ENCODE data around the gene IREB2. TPM values are rescaled to one million over a fixed set of nuclear protein-coding genes. Genes with fewer than 3 reads are reported as not detected.
A peak's percentile ranks its signal among the peaks of the same experiment; 100 is the strongest.

The IREB2 gene
- total RNA-seq, 1 donor from 2014 or later = 55.9 TPM

- peaks cover 7% of the 10 kb centered on the region for H3K4me1 Mint-ChIP-seq (ENCODE audit: unreplicated experiment)
- TF ChIP-seq, protein P1, sequence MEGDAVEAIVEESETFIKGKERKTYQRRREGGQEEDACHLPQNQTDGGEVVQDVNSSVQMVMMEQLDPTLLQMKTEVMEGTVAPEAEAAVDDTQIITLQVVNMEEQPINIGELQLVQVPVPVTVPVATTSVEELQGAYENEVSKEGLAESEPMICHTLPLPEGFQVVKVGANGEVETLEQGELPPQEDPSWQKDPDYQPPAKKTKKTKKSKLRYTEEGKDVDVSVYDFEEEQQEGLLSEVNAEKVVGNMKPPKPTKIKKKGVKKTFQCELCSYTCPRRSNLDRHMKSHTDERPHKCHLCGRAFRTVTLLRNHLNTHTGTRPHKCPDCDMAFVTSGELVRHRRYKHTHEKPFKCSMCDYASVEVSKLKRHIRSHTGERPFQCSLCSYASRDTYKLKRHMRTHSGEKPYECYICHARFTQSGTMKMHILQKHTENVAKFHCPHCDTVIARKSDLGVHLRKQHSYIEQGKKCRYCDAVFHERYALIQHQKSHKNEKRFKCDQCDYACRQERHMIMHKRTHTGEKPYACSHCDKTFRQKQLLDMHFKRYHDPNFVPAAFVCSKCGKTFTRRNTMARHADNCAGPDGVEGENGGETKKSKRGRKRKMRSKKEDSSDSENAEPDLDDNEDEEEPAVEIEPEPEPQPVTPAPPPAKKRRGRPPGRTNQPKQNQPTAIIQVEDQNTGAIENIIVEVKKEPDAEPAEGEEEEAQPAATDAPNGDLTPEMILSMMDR (IDR thresholded peaks at IDR 0.05) = no peak
- H3K36me3 Mint-ChIP-seq (ENCODE audit: unreplicated experiment) = no peaks in the 10 kb centered on the region
- no peak overlapping the region for H3K4me3 Mint-ChIP-seq (ENCODE audit: unreplicated experiment)
- H3K9me3 Mint-ChIP-seq (ENCODE audit: unreplicated experiment) = no peaks in the 10 kb centered on the region
- H3K27me3 Mint-ChIP-seq (ENCODE audit: unreplicated experiment) = peaks cover 31% of the 10 kb centered on the region
- no peak for DNase-seq (ENCODE audit: extremely low spot score, unreplicated experiment)
- no peak overlapping the region for H3K27ac Mint-ChIP-seq (ENCODE audit: unreplicated experiment)
Measured at GRCh38 chr15:78419367-78419766, 18.6 kb upstream of the IREB2 start.

DNA sequence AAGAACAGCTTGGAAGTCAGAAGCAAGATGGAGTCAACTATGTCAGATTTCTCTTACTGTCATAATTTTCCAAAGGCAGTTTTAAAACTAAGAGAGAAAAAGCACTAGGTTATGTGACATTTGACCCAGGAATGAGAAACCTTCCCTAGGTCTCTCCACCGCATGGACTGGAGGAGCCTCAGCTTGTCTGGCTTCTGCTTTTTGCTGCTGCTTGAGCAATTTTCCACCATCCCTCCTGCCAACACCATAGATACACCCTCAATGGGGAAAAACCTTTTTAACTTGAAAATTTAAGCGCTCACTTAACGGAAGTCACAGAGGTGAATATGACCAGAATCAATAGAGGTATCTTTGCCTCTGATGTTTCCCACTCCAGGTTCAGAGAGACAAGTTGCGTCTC lies 17.8 kb upstream of the IREB2 start:
- TF ChIP-seq, protein P1 (IDR thresholded peaks at IDR 0.05) = no peak
- Mint-ChIP-seq H3K27ac (ENCODE audit: unreplicated experiment) (no peak overlapping the region), H3K4me3 (ENCODE audit: unreplicated experiment) (no peak overlapping the region), H3K27me3 (ENCODE audit: unreplicated experiment) (peaks cover 28% of the 10 kb centered on the region), H3K9me3 (ENCODE audit: unreplicated experiment) (no peaks in the 10 kb centered on the region), H3K4me1 (ENCODE audit: unreplicated experiment) (peaks cover 7% of the 10 kb centered on the region), H3K36me3 (ENCODE audit: unreplicated experiment) (no peaks in the 10 kb centered on the region)
- no peak for DNase-seq (ENCODE audit: extremely low spot score, unreplicated experiment)

- Mint-ChIP-seq H3K27me3 (ENCODE audit: unreplicated experiment) (peaks cover 28% of the 10 kb centered on the region), H3K4me1 (ENCODE audit: unreplicated experiment) (peaks cover 7% of the 10 kb centered on the region), H3K36me3 (ENCODE audit: unreplicated experiment) (no peaks in the 10 kb centered on the region), H3K27ac (ENCODE audit: unreplicated experiment) (no peak overlapping the region), H3K4me3 (ENCODE audit: unreplicated experiment) (no peak overlapping the region), H3K9me3 (ENCODE audit: unreplicated experiment) (no peaks in the 10 kb centered on the region)
- DNase-seq (ENCODE audit: extremely low spot score, unreplicated experiment) = no peak
- TF ChIP-seq, protein P1 (IDR thresholded peaks at IDR 0.05) = no peak
Measured at GRCh38 chr15:78420766-78421165, 17.2 kb upstream of the IREB2 start.

- H3K9me3 Mint-ChIP-seq (ENCODE audit: unreplicated experiment) = no peaks in the 10 kb centered on the region
- H3K4me1 Mint-ChIP-seq (ENCODE audit: unreplicated experiment) = peaks cover 7% of the 10 kb centered on the region
- H3K36me3 Mint-ChIP-seq (ENCODE audit: unreplicated experiment) = no peaks in the 10 kb centered on the region
- TF ChIP-seq, protein P1 (IDR thresholded peaks at IDR 0.05) = no peak
- no peak for DNase-seq (ENCODE audit: extremely low spot score, unreplicated experiment)
- H3K27ac Mint-ChIP-seq (ENCODE audit: unreplicated experiment) = no peak overlapping the region
- no peak overlapping the region for H3K4me3 Mint-ChIP-seq (ENCODE audit: unreplicated experiment)
- H3K27me3 Mint-ChIP-seq (ENCODE audit: unreplicated experiment) = peaks cover 29% of the 10 kb centered on the region
Measured at GRCh38 chr15:78421238-78421965, 16.6 kb upstream of the IREB2 start.

DNA sequence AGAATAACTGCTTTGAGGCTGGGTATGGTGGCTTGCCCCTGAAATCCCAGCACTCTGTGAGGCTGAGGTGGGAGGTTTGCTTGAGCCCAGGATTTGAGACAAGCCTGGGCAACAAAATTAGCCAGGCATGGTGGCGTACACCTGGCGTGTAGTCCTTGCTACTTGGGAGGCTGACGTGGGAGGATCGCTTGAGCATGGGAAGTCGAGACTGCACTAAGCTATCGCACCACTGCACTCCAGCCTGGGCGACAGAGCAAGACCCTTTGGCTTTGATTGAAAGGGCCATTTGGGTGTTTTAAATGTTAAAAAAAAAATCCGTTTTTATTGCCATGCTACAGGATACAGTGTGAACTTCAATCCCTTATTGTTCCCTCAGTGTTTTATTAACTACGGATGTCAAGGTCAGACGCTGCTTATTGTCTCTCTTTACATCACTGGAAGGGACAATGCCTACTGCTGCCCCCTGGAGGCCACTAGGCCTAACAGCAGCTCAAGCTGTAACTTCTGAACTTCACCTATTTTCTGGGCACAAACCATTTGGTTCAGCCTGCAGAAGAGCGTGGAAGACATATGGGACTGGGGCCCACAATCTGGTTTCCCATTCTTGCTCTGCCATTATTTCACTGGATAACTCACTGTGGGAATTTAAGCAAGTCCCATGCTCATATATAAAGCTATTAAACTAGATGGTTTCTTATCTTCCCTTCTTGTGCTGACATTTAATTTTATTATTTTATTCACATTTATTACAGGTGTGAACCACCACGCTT lies 15.3 kb upstream of the IREB2 start:
- TF ChIP-seq, protein P1 (IDR thresholded peaks at IDR 0.05) = peak; percentile 93
- H3K27me3 Mint-ChIP-seq (ENCODE audit: unreplicated experiment) = peaks cover 27% of the 10 kb centered on the region
- H3K9me3 Mint-ChIP-seq (ENCODE audit: unreplicated experiment) = no peaks in the 10 kb centered on the region
- H3K36me3 Mint-ChIP-seq (ENCODE audit: unreplicated experiment) = no peaks in the 10 kb centered on the region
- H3K4me3 Mint-ChIP-seq (ENCODE audit: unreplicated experiment) = no peak overlapping the region
- no peak overlapping the region for H3K27ac Mint-ChIP-seq (ENCODE audit: unreplicated experiment)
- H3K4me1 Mint-ChIP-seq (ENCODE audit: unreplicated experiment) = peaks cover 7% of the 10 kb centered on the region
- no peak for DNase-seq (ENCODE audit: extremely low spot score, unreplicated experiment)

All from osteocyte (in vitro differentiated cells).